NCI-H187 (cell line): ENCODE results near the gene MRPL27.

Experiments
- DNase-seq, 2 experiments: peaks; one replicate each; lab custom pipeline; 2025; lab: John Stamatoyannopoulos, UW

MRPL27 gene

GRCh38 chr17:50360486-50361115 is 12.4 kb downstream of the MRPL27 start:
- no peak for DNase-seq

DNA sequence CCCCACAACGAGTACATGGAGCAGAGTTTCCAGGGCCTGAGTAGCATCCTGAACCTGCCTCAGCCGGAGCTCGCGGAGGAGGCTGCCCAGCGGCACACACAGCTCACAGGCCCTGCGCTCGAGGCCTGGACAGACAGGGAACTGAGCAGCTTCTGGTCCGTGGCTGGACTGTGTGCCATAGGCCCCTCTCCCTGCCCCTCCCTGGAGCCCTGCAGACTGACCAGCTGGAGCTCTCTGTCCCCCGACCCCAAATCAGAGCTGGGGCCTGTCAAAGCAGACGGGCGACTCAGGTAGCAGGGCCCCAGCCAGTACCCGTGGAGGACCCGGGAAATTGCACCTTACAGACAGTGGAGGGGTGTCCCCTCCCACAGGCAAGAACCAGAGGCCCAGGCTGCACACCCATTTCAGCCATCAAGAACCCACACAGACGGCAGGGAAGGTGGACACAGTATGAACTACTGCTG is 13.0 kb downstream of the MRPL27 start:
- DNase-seq: no peak

- no peak for DNase-seq
Measured at GRCh38 chr17:50359005-50359699, 13.8 kb downstream of the MRPL27 start.

- DNase-seq: no peak
Measured at GRCh38 chr17:50358177-50358576, 14.8 kb downstream of the MRPL27 start.

DNA sequence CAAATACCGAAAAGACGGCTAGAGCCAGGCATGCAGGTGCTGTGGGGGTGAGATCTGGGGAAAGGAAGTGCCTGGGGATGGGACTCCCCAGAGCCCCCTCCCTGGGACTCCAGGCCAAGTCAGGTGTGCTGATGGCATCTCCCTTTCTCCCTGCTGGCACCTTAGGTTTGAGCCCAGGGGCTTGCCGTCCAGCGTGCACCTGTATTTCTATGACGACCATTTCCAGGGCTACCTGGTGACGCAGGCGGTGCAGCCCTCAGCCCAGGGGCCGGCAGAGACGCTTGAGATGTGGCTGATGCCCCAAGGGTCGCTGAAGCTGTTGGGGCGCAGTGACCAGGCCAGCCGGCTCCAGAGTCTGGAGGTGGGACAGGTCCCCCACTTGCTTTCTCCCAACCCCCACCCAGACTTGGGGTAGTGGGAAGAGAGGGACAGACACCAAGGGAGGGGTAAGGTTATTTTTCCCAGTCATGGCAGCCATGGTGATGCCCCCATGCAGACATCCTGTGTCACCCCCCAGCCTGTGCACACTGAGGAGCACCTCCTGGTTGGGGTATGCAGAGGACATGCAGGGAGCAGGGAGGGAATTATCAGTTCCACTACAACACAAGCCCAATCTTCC is 16.0 kb downstream of the MRPL27 start:
- no peak for DNase-seq

- no peak for DNase-seq
Measured at GRCh38 chr17:50356418-50356817, 16.6 kb downstream of the MRPL27 start.

DNA sequence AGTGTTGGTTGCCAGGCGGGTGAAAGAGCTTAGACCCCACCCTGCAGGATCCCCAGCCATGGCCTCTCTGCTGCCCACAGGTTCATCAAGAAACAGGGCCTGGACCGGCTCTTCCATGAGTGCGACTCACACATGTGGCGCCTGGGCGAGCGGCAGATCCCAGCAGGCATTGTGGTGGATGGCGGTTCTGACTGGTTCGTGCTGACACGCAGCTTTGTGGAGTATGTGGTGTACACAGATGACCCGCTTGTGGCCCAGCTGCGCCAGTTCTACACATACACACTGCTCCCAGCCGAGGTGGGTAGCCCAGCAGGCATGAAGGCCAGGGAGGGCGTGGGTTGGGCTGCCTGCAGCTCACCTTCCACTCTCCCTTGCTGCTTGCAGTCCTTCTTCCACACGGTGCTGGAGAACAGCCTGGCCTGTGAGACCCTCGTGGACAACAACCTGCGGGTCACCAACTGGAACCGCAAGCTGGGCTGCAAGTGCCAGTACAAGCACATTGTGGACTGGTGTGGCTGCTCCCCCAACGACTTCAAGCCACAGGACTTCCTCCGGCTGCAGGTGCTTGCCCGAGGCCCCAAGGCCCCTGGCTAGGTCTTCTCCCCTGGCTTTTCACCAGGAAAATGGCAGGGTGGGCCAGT is 17.2 kb downstream of the MRPL27 start:
- DNase-seq: no peak

- DNase-seq: no peak
Measured at GRCh38 chr17:50355336-50355700, 17.7 kb downstream of the MRPL27 start.

- no peak for DNase-seq
Measured at GRCh38 chr17:50354776-50355175, 18.2 kb downstream of the MRPL27 start.

DNA sequence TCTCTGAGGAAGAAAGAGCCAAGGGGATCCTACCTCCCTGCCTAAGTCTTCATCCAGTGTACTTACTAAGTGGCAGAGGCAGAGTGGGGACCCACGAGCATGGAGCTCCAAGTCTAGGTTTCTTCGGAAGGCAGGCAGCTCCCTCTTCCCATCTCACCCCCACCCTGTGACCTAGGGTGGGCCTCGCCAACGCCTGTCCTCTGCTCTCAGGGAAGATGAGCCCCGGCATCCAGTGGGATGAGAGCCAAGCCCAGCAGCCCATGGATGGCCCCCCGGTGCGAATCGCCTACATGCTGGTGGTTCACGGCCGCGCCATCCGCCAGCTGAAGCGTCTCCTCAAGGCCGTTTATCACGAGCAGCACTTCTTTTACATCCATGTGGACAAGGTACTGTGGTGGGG is 18.8 kb downstream of the MRPL27 start:
- no peak for DNase-seq

- no peak for DNase-seq
Measured at GRCh38 chr17:50353600-50354195, 19.3 kb downstream of the MRPL27 start.

GRCh38 chr17:50352693-50353599 is 20.0 kb downstream of the MRPL27 start:
- DNase-seq: no peak

DNA sequence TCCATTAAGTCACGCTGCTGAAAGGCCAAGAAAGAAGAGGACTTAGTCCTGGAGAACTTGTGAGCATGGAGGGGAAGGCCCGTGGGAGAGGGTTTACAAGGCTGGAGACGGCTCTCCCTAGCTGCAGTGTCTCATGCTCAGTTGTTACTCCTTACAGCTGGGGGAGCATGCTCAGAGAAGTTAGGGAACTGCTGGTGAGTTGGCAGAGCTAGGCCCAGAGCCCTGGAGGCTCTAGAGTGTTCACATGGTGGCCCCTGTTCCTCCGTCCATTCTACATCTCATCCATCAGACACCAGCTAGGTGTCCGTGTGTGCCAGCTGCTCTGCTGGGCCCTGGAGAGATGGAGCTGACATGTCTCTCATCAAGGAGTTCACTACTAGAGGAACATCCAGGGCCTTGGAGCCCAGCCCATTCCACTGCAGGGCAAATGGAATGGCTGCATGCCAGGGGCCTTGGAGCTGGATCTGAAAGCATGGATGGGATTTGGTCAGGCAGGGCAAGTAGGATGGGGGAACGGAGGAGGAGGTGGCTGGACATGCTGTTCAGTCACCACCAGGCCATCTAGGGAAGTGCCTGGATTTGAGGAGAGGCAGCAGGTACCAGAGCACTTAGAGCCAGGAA is 20.8 kb downstream of the MRPL27 start:
- no peak for DNase-seq

- DNase-seq: no peak
Measured at GRCh38 chr17:50350733-50351132, 22.3 kb downstream of the MRPL27 start.

- DNase-seq: no peak
Measured at GRCh38 chr17:50349243-50349600, 23.8 kb downstream of the MRPL27 start.

DNA sequence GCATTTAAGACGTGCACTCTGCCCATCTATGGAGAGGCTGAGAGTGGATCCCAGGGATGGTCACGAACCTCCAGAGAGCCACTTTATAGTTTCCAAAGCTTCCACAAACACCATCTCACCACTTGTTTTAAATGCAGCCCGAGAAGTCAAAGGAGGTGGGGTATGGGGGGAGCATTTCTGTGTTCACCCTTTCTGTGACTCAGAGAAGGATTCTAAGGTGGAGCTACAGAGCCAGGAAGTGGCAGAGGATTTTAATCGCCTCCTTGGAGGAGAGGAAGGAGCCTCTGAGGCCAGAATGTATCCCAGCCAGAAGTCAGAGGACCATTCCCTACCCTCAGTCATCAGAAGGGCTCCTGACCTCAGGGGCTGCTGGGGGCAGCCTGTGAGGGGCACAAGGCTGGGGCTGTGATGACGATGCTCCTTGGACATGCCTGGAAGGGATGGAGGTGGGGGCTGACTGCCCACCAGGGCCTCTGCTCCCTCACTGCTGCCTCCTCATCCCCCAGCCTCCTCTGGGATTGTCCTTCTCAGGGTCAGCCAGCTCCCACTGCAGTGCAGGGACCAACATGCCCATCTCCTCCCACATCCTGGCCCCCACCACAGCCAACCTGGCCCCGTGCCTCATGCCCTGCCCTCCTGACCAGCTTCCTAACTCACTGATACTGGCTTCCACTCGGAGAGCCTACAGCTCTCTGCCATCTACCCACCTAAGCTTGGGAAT is 24.3 kb downstream of the MRPL27 start:
- no peak for DNase-seq

DNA sequence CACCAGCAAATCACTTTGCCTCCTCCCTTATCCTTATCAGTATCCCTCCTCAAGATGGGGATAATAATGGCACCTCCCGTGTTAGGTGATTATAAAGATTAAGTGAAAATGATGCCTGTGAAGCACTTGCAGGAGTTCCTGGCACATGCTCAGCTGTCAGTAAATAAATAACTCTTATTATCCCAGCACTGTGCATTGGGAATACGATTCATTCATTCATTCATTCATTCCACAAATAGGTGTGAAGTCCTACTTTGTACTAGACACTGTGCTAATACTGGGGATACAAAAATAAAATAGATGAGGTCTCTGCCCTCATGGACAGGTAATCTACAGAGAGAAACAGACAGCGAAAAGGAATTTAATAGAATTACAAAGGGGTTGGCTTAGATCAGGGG is 25.1 kb downstream of the MRPL27 start:
- no peak for DNase-seq

- DNase-seq: no peak
Measured at GRCh38 chr17:50347117-50347893, 25.7 kb downstream of the MRPL27 start.

DNA sequence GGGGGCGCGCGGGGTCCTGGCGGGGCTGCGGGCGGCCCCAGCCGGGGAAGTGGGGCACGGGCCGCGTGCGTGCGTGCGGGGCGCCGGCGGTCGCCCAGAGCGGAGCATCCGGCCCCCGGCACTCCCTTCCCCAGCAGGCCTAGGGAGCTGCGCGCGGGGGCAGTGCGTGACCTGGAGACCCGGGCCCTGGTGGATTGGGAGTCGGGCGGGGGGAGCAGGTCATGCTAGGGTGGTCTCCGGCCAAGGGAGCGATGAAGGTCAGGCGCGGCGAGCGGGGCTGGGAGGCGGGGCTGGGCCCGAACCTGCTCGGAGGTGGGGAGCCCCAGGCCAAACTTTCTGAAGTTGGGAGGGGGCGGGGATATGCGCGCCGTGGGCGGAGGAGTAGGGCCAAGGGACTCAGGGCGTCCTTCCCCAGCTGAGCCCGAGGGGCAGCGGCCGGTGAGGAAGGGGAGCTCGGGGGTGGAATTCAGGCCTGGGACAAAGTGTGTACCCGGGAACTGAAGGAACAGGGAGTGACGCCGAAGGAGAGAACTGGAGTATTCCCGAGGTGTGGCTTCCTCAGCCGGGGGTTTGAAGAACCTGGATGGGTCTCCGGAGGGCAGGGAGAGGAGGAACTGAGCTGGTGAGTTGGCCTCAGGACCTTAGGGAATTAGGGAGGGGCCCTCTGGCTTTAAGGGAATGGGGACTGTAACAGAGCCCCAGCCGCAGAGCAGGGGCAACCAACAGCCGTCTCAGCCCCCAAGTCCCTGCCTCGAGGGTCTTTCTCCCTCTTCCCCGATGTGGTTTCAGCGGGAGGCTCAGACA is 26.5 kb downstream of the MRPL27 start:
- DNase-seq: no peak
